Activated CD4-positive, alpha-beta T cell treated with anti-CD3 and anti-CD28 coated beads for 36 hours (primary cell): ENCODE measurements around the gene DNM3. TPM values are rescaled to one million over a fixed set of nuclear protein-coding genes. Genes with fewer than 3 reads are reported as not detected.

Experiments
- ATAC-seq: fragments of 200-7000 bp; cut with Tn5 transposase; one replicate; pipeline ENCODE4 v1.10.0; 2021; ENCODE audit warnings: mild to moderate bottlenecking, moderate library complexity
- CTCF ChIA-PET: fragments of 350-600 bp; sonication (Branson Sonifier 250); formaldehyde crosslinking; loops from one replicate; lab custom pipeline; 2021; ENCODE audit warnings: antibody characterized with exemption; lab: Charles Lee
- POLR2A ChIA-PET: fragments of 350-600 bp; sonication (Branson Sonifier 250); formaldehyde crosslinking; loops from one replicate; lab custom pipeline; 2021; ENCODE audit warnings: antibody characterized with exemption, inconsistent platforms; lab: Charles Lee
- DNase-seq: peaks from one replicate; pipeline ENCODE4 v3.0.0-alpha.2; 2020
- H3K27ac Mint-ChIP-seq: one replicate; pipeline ENCODE4 v1.8.0; 2021; ENCODE audit warnings: mixed read lengths
- H3K27me3 Mint-ChIP-seq: one replicate; pipeline ENCODE4 v1.8.0; 2021; ENCODE audit warnings: mixed read lengths
- H3K36me3 Mint-ChIP-seq: one replicate; pipeline ENCODE4 v1.8.0; 2021; ENCODE audit warnings: low read depth, mixed read lengths
- H3K4me1 Mint-ChIP-seq: one replicate; pipeline ENCODE4 v1.8.0; 2021; ENCODE audit warnings: mixed read lengths
- H3K4me3 Mint-ChIP-seq: one replicate; pipeline ENCODE4 v1.8.0; 2021; ENCODE audit warnings: mild to moderate bottlenecking, moderate library complexity, mixed read lengths
- H3K9me3 Mint-ChIP-seq: one replicate; pipeline ENCODE4 v1.8.0; 2021; ENCODE audit warnings: low read depth, mixed read lengths
- intact Hi-C, 2 experiments: fragments of 100-400 bp; cut with DNase I in 1 of 2; cut with micrococcal nuclease in 1 of 2; formaldehyde crosslinking; loops; one replicate each; pipeline versions ENCODE4 v1.14.2 to v1.15.1; 2022 to 2024; cut with DNase I, micrococcal nuclease
- total RNA-seq, 2 experiments: library from RNA; stranded (reverse); gene quantifications; one replicate each; pipeline ENCODE4 v1.2.3, GENCODE V29; 2021

DNM3 gene
- total RNA-seq, 2 experiments from 2014 or later, result 1.1 to 1.4 TPM

DNA sequence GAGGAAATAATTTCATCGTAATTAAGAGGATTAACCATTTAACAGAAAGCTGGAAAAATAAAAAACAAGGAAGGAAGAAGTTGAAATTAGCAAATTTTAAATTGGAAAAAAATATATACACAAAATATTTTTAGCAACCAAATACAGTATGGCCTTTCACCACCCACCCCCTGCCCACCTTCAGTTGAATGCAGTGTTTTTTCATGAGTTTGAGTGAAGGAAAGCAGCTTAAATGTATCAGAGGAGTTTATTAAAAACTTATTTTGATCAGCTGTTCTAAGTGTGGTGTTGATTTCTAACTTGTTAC, 249.2 kb downstream of the DNM3 start:
- intact Hi-C loops, result loop anchor here (1.0 to 5.0 kb wide), 6 partner anchors 88 to 354 kb away; partner anchors contain the start of gene PIGC (in 2 of the 2)
- ChIA-PET CTCF (interaction anchor here (0.6 to 2.3 kb wide), 11 partner anchors 12 to 334 kb away, joined by 3 to 15 read pairs (median 4); no protein-coding TSS in a partner anchor), POLR2A (interaction anchor here (0.6 kb wide), 1 partner anchor 30 kb away, joined by 4 read pairs; no protein-coding TSS in a partner anchor)
- Mint-ChIP-seq H3K4me1 (peaks cover 2% of the 10 kb centered on the region), H3K36me3 (no peaks in the 10 kb centered on the region), H3K4me3 (no peak overlapping the region), H3K27me3 (no peaks in the 10 kb centered on the region), H3K27ac (no peak overlapping the region), H3K9me3 (no peaks in the 10 kb centered on the region)
- ATAC-seq (no peak), DNase-seq (no peak)

DNA sequence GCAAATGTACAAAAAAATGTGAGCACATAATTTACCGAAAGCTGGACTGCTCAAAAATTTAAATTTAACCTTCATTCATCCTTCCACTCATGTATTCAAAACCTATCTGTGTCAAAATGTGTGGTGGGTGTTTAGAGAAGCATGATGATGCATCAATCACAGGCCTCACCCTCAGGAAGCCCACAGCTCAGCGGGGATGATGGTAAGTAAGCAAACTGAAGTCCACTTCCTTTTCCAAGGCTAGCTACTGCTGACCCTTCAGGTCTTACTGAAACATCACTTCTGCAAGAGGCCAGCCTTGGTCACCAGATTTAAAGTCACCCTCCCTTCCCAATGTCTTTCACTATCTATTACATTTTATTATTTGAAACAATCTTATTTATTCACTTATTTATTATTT, 254.5 kb downstream of the DNM3 start:
- Mint-ChIP-seq H3K36me3 (no peaks in the 10 kb centered on the region), H3K4me1 (no peaks in the 10 kb centered on the region), H3K27me3 (no peaks in the 10 kb centered on the region), H3K4me3 (no peak overlapping the region), H3K27ac (no peak overlapping the region), H3K9me3 (no peaks in the 10 kb centered on the region)
- intact Hi-C loops, result no loop called here
- POLR2A ChIA-PET, result no interaction called here
- DNase-seq (no peak), ATAC-seq (no peak)
- CTCF ChIA-PET, result no interaction called here

DNA sequence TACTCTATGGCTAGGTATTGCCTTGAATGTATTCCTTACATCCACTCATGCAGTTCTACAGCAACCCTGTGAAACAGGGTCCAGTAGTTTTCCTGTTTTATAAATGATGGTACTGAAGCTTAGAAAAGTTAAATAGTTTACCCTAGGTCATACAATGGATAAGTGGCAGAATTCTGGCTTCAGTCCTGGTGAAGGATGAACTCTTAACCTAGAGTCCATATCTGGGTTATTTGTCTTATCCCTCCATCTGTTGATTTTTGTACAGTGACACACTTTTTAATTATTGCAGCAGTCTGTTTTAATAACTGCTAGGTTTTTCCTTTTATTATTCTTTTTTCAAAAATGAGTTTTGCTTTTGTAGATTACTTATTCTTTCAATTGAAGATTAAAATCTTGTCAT, 263.9 kb downstream of the DNM3 start:
- H3K27ac Mint-ChIP-seq, result no peak overlapping the region
- ATAC-seq, result no peak
- H3K4me3 Mint-ChIP-seq, result no peak overlapping the region
- no peaks in the 10 kb centered on the region for H3K36me3 Mint-ChIP-seq
- no peak for DNase-seq
- POLR2A ChIA-PET, result no interaction called here
- H3K4me1 Mint-ChIP-seq, result no peaks in the 10 kb centered on the region
- H3K27me3 Mint-ChIP-seq, result no peaks in the 10 kb centered on the region
- intact Hi-C loops, result no loop called here
- CTCF ChIA-PET, result no interaction called here
- H3K9me3 Mint-ChIP-seq, result no peaks in the 10 kb centered on the region

DNA sequence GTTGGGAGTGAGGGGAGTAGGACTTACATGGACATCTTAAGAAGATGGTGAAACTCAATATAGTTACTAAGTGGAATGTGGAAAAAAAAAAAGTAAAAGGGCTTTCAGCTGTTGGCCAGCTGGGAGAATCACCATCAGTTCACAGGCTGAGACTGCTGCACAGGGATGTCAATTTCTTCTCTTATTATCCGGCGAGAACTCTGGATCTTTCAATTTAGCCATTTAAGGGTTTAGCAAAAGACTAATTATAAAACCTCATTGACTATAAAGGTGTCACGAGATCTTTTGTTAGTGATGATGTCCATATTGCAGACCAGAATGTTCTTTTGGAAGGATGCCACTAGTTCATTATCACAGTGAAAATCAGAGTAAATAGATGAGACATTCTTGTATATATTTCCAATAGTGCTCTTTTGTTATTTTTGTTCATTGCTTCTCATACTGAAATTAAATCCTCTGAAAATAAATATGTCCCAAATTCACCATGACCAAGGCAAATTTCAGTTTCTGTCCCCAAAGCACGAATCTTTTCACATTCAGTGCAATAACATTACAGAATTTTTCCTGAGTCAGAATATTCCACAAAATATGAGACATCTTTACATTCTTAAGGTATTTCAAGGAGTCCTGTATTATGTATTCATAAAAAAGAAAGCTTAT, 266.1 kb downstream of the DNM3 start:
- intact Hi-C loops, result no loop called here

DNA sequence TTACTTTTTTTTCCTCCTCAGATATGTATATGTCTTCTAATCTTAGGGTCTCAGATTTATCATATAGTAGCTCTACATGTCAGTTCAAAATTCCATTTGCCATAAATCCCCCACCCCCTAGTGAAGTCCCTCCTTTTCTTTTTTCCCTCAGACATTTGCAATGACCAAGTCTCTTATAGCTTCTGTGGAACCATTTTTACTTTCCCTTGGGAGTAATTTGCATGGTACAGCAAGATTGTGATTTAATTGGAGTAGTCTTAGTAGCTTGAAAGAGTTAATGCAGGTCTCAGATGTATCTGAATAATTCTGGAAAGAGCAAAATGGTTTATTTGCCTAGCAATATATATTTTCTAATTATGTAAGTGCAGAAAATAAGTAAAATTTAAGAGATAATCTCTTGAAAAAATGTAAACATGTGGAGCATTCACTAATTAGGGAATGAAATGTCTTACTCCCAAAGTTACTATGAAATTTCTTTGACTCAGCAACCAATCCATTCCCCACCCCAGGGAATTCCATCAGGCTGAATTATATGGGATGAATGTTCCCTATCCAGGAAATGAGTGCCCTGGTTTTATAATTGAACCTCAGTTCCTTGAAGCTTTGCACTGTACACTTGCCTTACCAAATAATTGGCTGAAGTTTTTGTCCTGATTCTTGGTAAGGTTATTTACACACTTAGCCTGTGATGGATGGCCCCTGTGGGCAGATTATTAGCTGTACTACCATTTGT, 267.0 kb downstream of the DNM3 start:
- intact Hi-C loops, result no loop called here
- H3K27ac Mint-ChIP-seq, result no peak overlapping the region
- no peaks in the 10 kb centered on the region for H3K36me3 Mint-ChIP-seq
- no peaks in the 10 kb centered on the region for H3K27me3 Mint-ChIP-seq
- H3K4me1 Mint-ChIP-seq, result peaks cover 4% of the 10 kb centered on the region
- CTCF ChIA-PET, result interaction anchor here (1.1 kb wide), 1 partner anchor 215 kb away, joined by 3 read pairs; no protein-coding TSS in a partner anchor
- ATAC-seq, result no peak
- H3K9me3 Mint-ChIP-seq, result no peaks in the 10 kb centered on the region
- H3K4me3 Mint-ChIP-seq, result no peak overlapping the region
- DNase-seq, result no peak
- POLR2A ChIA-PET, result no interaction called here

More for the DNA sequence above, 266.1 kb downstream of the DNM3 start:
- Mint-ChIP-seq H3K27me3 (no peaks in the 10 kb centered on the region), H3K36me3 (no peaks in the 10 kb centered on the region), H3K27ac (no peak overlapping the region), H3K9me3 (no peaks in the 10 kb centered on the region), H3K4me3 (no peak overlapping the region), H3K4me1 (peaks cover 3% of the 10 kb centered on the region)
- ChIA-PET POLR2A (no interaction called here), CTCF (interaction anchor here (1.1 kb wide), 1 partner anchor 216 kb away, joined by 3 read pairs; no protein-coding TSS in a partner anchor)
- DNase-seq (no peak), ATAC-seq (no peak)

DNA sequence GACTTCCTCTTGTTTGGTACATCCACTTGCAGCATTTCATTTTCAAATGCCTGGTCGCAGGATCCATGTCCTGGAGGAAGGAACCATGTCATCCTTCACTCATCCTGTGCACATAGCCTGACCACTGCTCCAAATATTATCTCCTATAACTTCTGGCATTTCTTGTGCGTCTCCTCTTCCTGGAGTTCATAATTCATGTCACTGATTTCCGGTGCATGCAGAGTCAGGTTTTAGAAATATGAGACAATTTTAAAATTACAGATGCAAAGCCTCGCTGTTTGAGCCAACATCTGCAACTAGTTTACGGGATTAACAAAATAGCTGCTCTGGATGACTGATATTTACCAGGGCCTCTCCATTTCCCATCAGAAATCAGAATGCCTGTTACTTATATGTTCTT, 268.1 kb downstream of the DNM3 start:
- DNase-seq, result no peak
- Mint-ChIP-seq H3K4me3 (no peak overlapping the region), H3K27ac (no peak overlapping the region), H3K4me1 (peaks cover 4% of the 10 kb centered on the region), H3K27me3 (no peaks in the 10 kb centered on the region), H3K9me3 (no peaks in the 10 kb centered on the region), H3K36me3 (no peaks in the 10 kb centered on the region)
- POLR2A ChIA-PET, result no interaction called here
- ATAC-seq, result no peak
- CTCF ChIA-PET, result no interaction called here
- intact Hi-C loops, result no loop called here

DNA sequence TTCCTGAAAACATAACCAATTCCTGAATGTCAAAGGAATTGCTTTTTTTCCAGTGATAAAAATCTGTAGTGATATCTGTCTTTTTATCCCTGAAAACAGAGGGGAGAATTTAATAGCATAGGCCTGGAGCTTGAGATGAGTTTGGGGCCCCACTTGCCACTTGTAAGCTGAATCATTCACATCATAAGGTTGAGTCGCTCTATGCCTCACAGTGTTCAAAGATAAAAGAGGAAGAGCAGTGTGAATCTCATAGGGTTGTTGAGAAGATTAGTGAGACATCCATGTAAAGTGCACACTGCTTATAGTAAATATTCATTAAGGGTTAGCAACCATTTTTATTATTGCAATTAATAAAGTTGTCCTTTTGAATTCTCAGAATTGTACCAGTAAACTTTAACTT, 271.3 kb downstream of the DNM3 start:
- ChIA-PET POLR2A (no interaction called here), CTCF (interaction anchor here (0.6 to 2.6 kb wide), 3 partner anchors 12 to 54 kb away, joined by 3 to 9 read pairs (median 5); no protein-coding TSS in a partner anchor)
- DNase-seq (no peak), ATAC-seq (peak; percentile 87)
- Mint-ChIP-seq H3K27ac (no peak overlapping the region), H3K9me3 (no peaks in the 10 kb centered on the region), H3K4me3 (no peak overlapping the region), H3K4me1 (peaks cover 8% of the 10 kb centered on the region), H3K36me3 (no peaks in the 10 kb centered on the region), H3K27me3 (no peaks in the 10 kb centered on the region)
- intact Hi-C loops, result no loop called here

DNA sequence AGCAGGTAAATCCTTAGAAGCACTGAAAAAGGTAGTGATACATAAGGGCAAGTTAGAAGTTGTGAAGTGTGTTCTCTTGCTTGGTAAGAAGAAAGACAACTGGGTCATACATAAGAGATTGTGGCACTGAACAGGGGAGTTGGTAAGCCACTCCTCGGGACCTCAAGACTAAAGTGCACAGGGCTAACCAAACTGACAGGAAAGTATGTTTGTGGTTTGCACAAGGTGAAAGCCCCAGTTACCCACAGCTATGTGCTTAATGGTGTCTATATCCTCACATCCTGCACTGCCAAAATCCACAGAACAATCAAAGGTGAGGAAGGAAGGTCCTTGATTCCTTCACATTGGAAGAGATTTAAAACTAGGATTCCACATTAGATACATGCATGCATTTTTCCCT, 276.5 kb downstream of the DNM3 start:
- H3K9me3 Mint-ChIP-seq, result peaks cover 3% of the 10 kb centered on the region
- peak overlapping the region; percentile 26 for H3K27ac Mint-ChIP-seq
- H3K36me3 Mint-ChIP-seq, result no peaks in the 10 kb centered on the region
- peak; percentile 30 for DNase-seq
- intact Hi-C loops, result no loop called here
- CTCF ChIA-PET, result interaction anchor here (1.3 to 1.4 kb wide), 2 partner anchors 10 to 261 kb away, joined by 3 read pairs; no protein-coding TSS in a partner anchor
- H3K27me3 Mint-ChIP-seq, result no peaks in the 10 kb centered on the region
- peaks cover 23% of the 10 kb centered on the region for H3K4me1 Mint-ChIP-seq
- peak; percentile 74 for ATAC-seq
- H3K4me3 Mint-ChIP-seq, result no peak overlapping the region
- POLR2A ChIA-PET, result interaction anchor here (0.6 to 0.7 kb wide), 2 partner anchors 374 to 473 kb away, joined by 3 to 6 read pairs; no protein-coding TSS in a partner anchor

DNA sequence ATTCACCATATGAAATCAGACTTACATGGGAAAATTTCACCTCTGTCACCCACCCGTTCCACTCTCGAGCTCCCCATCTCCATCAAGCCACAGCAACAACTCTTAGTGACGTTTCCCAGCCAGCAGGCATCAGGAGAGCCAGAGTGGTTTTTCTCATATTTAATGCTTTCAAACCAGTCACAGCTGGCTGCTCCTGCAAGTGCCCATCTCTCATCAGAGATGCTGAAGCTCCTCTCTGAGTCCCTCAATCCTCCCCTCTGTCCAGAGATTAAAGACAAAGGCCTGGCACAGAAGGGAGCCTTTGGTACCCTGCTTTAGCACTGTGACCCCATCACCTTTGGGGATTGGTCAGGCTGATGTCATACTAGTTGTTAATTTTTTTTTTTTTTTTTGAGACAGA, 277.3 kb downstream of the DNM3 start:
- DNase-seq (no peak), ATAC-seq (no peak)
- Mint-ChIP-seq H3K4me1 (peaks cover 23% of the 10 kb centered on the region), H3K36me3 (no peaks in the 10 kb centered on the region), H3K27ac (no peak overlapping the region), H3K4me3 (no peak overlapping the region), H3K9me3 (peaks cover 3% of the 10 kb centered on the region), H3K27me3 (no peaks in the 10 kb centered on the region)
- POLR2A ChIA-PET, result interaction anchor here (0.7 kb wide), 1 partner anchor 474 kb away, joined by 6 read pairs; no protein-coding TSS in a partner anchor
- intact Hi-C loops, result no loop called here
- CTCF ChIA-PET, result interaction anchor here (1.4 kb wide), 1 partner anchor 10 kb away, joined by 3 read pairs; no protein-coding TSS in a partner anchor

DNA sequence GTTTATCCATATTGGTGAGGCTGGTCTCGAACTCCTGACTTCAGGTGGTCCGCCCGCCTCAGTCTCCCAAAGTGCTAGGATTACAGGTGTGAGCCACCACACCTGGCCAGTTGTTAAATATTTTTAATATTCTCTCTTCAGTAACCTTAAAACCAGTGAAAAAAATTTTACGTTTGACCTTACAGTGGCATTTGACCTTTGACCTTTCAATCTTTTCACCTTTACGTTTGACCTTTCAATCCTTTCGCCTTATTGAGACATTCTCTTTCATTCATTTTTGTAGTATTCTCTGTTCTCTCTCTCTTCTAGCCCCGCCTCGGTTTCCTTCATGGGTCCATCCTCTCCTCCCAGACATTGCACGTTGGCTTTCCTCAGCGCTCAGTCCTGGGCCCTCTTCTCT, 277.9 kb downstream of the DNM3 start:
- no peaks in the 10 kb centered on the region for H3K27me3 Mint-ChIP-seq
- ChIA-PET CTCF (no interaction called here), POLR2A (no interaction called here)
- H3K9me3 Mint-ChIP-seq, result peaks cover 3% of the 10 kb centered on the region
- ATAC-seq, result no peak
- H3K4me1 Mint-ChIP-seq, result peaks cover 23% of the 10 kb centered on the region
- intact Hi-C loops, result no loop called here
- no peak overlapping the region for H3K4me3 Mint-ChIP-seq
- H3K27ac Mint-ChIP-seq, result no peak overlapping the region
- no peaks in the 10 kb centered on the region for H3K36me3 Mint-ChIP-seq
- DNase-seq, result no peak

DNA sequence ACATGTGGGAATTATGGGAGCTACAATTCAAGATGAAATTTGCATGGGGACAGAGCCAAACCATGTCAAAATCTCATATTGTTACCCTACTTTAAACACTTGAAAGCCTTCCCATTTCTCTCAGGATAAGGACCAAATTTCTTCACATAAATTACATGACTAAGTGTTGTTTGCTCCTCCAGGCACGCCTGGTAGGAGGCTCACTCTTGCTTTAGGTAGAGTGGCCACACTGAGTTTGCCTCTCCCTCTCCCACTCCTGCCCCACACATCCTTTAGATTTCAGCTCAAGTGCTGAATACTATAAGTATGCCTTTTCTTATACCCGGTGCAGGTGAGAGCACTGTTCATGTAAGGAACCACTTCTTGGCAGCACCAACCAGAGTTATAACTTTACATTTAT, 279.1 kb downstream of the DNM3 start:
- CTCF ChIA-PET, result interaction anchor here (0.8 to 1.2 kb wide), 3 partner anchors 14 to 55 kb away, joined by 3 read pairs; no protein-coding TSS in a partner anchor
- Mint-ChIP-seq H3K4me3 (no peak overlapping the region), H3K9me3 (peaks cover 3% of the 10 kb centered on the region), H3K27me3 (no peaks in the 10 kb centered on the region), H3K27ac (no peak overlapping the region), H3K4me1 (peaks cover 23% of the 10 kb centered on the region), H3K36me3 (no peaks in the 10 kb centered on the region)
- DNase-seq (no peak), ATAC-seq (no peak)
- intact Hi-C loops, result no loop called here
- POLR2A ChIA-PET, result interaction anchor here (0.7 kb wide), 1 partner anchor 30 kb away, joined by 4 read pairs; no protein-coding TSS in a partner anchor
